Measurements from ENCODE around the gene KCTD5. TPM values are rescaled to one million over a fixed set of nuclear protein-coding genes. Genes with fewer than 3 reads are reported as not detected.

Gene KCTD5
- total and polyA plus RNA-seq, 2 of the 8 experiments (the other 6 are each of a cell fraction or from before 2014, with no cell fraction given): 26.6 to 31.8 TPM

- TF ChIP-seq TAF7 (optimal IDR thresholded peaks at IDR 0.05; ENCODE audit: borderline replicate concordance, low read depth, low read length) (no peak), EP300 (IDR thresholded peaks at IDR 0.05; ENCODE audit: borderline replicate concordance in 1 of 2, low read depth in 2 of 2, low read length in 2 of 2) (no peak), SP4 (IDR thresholded peaks at IDR 0.05; ENCODE audit: low read length) (no peak), POLR2A (IDR thresholded peaks at IDR 0.05; ENCODE audit: control extremely low read depth in 1 of 2, low read depth in 2 of 2, low read length in 2 of 2) (no peak), RFX5 (IDR thresholded peaks at IDR 0.05; ENCODE audit: borderline replicate concordance, low read depth, low read length) (no peak), GABPA (IDR thresholded peaks at IDR 0.05; ENCODE audit: borderline replicate concordance, insufficient read depth, low read length) (no peak), CREB1 (IDR thresholded peaks at IDR 0.05) (no peak), CBX8 (IDR thresholded peaks at IDR 0.05; ENCODE audit: borderline replicate concordance, low read depth, low read length) (no peak), RNF2 (IDR thresholded peaks at IDR 0.05; ENCODE audit: borderline replicate concordance, low read depth, low read length, missing control alignments, poor library complexity, severe bottlenecking) (no peak), TCF12 (IDR thresholded peaks at IDR 0.05; ENCODE audit: low read depth, low read length) (no peak), RXRA (IDR thresholded peaks at IDR 0.05; ENCODE audit: insufficient read depth, low read depth, low read length) (no peak), ZNF274 (IDR thresholded peaks at IDR 0.05; ENCODE audit: borderline replicate concordance, extremely low read depth, low read length) (no peak)
These were observed 23.8 kb downstream of the KCTD5 start for GRCh38 chr16:2706085-2706484.

More at GRCh38 chr16:2706085-2706484, 23.8 kb downstream of the KCTD5 start:
- Histone ChIP-seq H2BK120ac (replicated peaks; ENCODE audit: low read depth, low read length) (no peak overlapping the region), H2AFZ (ENCODE audit: low read length) (no peak overlapping the region), H3K79me1 (ENCODE audit: low read depth, low read length) (no peaks in the 10 kb centered on the region), H3K14ac (ENCODE audit: insufficient read length) (no peak overlapping the region), H3K4me1 (replicated peaks in 1 of 4; ENCODE audit: control insufficient read depth in 3 of 4, insufficient read depth in 4 of 4, low read length in 3 of 4) (no peaks in the 10 kb centered on the region), H3K27ac (ENCODE audit: low read depth, low read length) (no peak overlapping the region), H3K4me2 (ENCODE audit: insufficient read depth in 1 of 2, low read depth in 2 of 2, low read length in 2 of 2) (no peak overlapping the region), H3K9me3 (ENCODE audit: insufficient read depth in 2 of 2, low read depth in 1 of 2, low read length in 1 of 2) (no peaks in the 10 kb centered on the region), H4K5ac (ENCODE audit: insufficient read length, low read depth, low read length) (no peak overlapping the region), H3K79me2 (ENCODE audit: control insufficient read depth in 1 of 2, insufficient read depth in 2 of 2, low read length in 2 of 2) (no peaks in the 10 kb centered on the region), H3K23ac (ENCODE audit: insufficient read length) (no peak overlapping the region), H2BK12ac (ENCODE audit: low read depth, low read length) (no peak overlapping the region), H2BK5ac (ENCODE audit: low read depth, low read length) (no peak overlapping the region), H3K36me3 (ENCODE audit: control insufficient read depth in 2 of 4, insufficient read depth in 4 of 4, low read length in 3 of 4) (peaks cover 4 to 23% (median 13%) of the 10 kb centered on the region in 4 experiments; a peak in 5 of 8 replicates), H2BK15ac (ENCODE audit: low read length) (no peak overlapping the region), H3K23me2 (ENCODE audit: low read depth, low read length) (peaks cover 2% of the 10 kb centered on the region; the same call in 1 of the 2 replicates), H4K8ac (ENCODE audit: extremely low read depth, insufficient read depth, low read length) (no peak overlapping the region), H2AK5ac (ENCODE audit: low read depth, low read length) (no peak overlapping the region), H3K4me3 (ENCODE audit: extremely low read depth in 1 of 4, insufficient read depth in 2 of 4, low read depth in 3 of 4, low read length in 4 of 4) (no peak overlapping the region), H3K9ac (replicated peaks in 1 of 4; ENCODE audit: extremely low read depth in 1 of 4, low read depth in 3 of 4, low read length in 3 of 4) (no peak overlapping the region), H4K20me1 (replicated peaks in 1 of 2; ENCODE audit: control insufficient read depth in 1 of 2, insufficient read depth in 2 of 2, low read length in 2 of 2) (peaks cover 4 to 23% of the 10 kb centered on the region in 2 experiments), H3K18ac (ENCODE audit: extremely low read depth, low read length) (no peak overlapping the region), H2BK20ac (ENCODE audit: low read length) (no peak overlapping the region), H3K56ac (replicated peaks; ENCODE audit: insufficient read length, low read depth, low read length) (no peak overlapping the region), H4K91ac (replicated peaks; ENCODE audit: insufficient read length, low read length) (no peak overlapping the region), H3K4ac (replicated peaks; ENCODE audit: insufficient read length, low read depth, low read length) (no peak overlapping the region), H3K27me3 (replicated peaks in 1 of 4; ENCODE audit: control insufficient read depth in 3 of 4, extremely low read depth in 1 of 4, insufficient read depth in 3 of 4, low read length in 3 of 4) (no peaks in the 10 kb centered on the region)
- FAIRE-seq: no peak
- no peak for DNase-seq (ENCODE audit: low read depth in 1 of 2, low spot score in 2 of 2)
- POLR2A ChIA-PET (ENCODE audit: partially characterized antibody): no interaction called here
- CTCF ChIA-PET (ENCODE audit: partially characterized antibody): no interaction called here
- WGBS, 2 experiments (ENCODE audit: extremely low coverage in 1 of 2, insufficient coverage in 1 of 2, insufficient read length in 1 of 2, insufficient replicate concordance in 2 of 2, low coverage in 1 of 2, low lambda C conversion rate in 2 of 2, missing lambda C conversion rate in 1 of 2): 89% methylated on average over 14 of the region's 17 CpGs; no CpG with 5 or more reads in 1 of the 2 experiments
